Caco-2 (cell line): ENCODE results near the gene KCNC1. TPM values are rescaled to one million over a fixed set of nuclear protein-coding genes. Genes with fewer than 3 reads are reported as not detected.
A peak's percentile ranks its signal among the peaks of the same experiment; 100 is the strongest.

Experiments
- BruUV-seq: library from RNA; stranded (reverse); fragments of 400-500 nt; replicated peaks from 2 replicates; lab custom pipeline; 2021; lab: Mats Ljungman, UMichigan
- CTCF ChIA-PET: fragments of 300-600 bp; sonication (Branson Sonifier 250); formaldehyde crosslinking; loops from one replicate; lab custom pipeline; 2022; ENCODE audit warnings: antibody characterized with exemption; lab: Charles Lee
- POLR2A ChIA-PET: fragments of 300-600 bp; sonication (Branson Sonifier 250); formaldehyde crosslinking; loops from one replicate; lab custom pipeline; 2022; ENCODE audit warnings: antibody characterized with exemption; lab: Charles Lee
- DNase-seq, 2 experiments: peaks; one replicate each; pipeline versions ENCODE4 v3.0.0 to v3.0.0-alpha.2; 2020 to 2022
- H3K27me3 ChIP-seq: replicated peaks from 2 replicates; pipeline ENCODE4 v1.6.0; 2011; ENCODE audit warnings: low read length; ENCODE audit not compliant: control insufficient read depth, insufficient read depth
- H3K36me3 ChIP-seq: 2 replicates; pipeline ENCODE4 v1.5.1; 2011; ENCODE audit warnings: low read length; ENCODE audit not compliant: control insufficient read depth, insufficient read depth
- H3K4me1 ChIP-seq: fragments of 250-450 bp; sonication (Bioruptor Pico); 2 replicates; pipeline ENCODE4 v1.5.1; 2020; ENCODE audit warnings: mild to moderate bottlenecking
- H3K4me3 ChIP-seq: 2 replicates; pipeline ENCODE4 v1.5.1; 2011; ENCODE audit warnings: low read depth, mild to moderate bottlenecking, control low read depth, low read length
- H3K9me3 ChIP-seq: fragments of 250-450 bp; sonication (Bioruptor Pico); 2 replicates; pipeline ENCODE4 v1.5.1; 2020; ENCODE audit warnings: mild to moderate bottlenecking, moderate library complexity
- H3K27ac Mint-ChIP-seq: one replicate; pipeline ENCODE4 v1.8.0; 2022; ENCODE audit warnings: mixed read lengths; ENCODE audit not compliant: unreplicated experiment
- H3K27me3 Mint-ChIP-seq: one replicate; pipeline ENCODE4 v1.8.0; 2022; ENCODE audit warnings: mixed read lengths; ENCODE audit not compliant: insufficient read depth, unreplicated experiment
- H3K36me3 Mint-ChIP-seq: one replicate; pipeline ENCODE4 v1.8.0; 2022; ENCODE audit warnings: mild to moderate bottlenecking, mixed read lengths; ENCODE audit not compliant: insufficient read depth, unreplicated experiment
- H3K4me1 Mint-ChIP-seq: one replicate; pipeline ENCODE4 v1.8.0; 2022; ENCODE audit warnings: low read depth, mixed read lengths; ENCODE audit not compliant: unreplicated experiment
- H3K4me3 Mint-ChIP-seq: one replicate; pipeline ENCODE4 v1.8.0; 2022; ENCODE audit warnings: mild to moderate bottlenecking, moderate library complexity, mixed read lengths; ENCODE audit not compliant: unreplicated experiment
- H3K9me3 Mint-ChIP-seq: one replicate; pipeline ENCODE4 v1.8.0; 2022; ENCODE audit warnings: mixed read lengths; ENCODE audit not compliant: unreplicated experiment
- intact Hi-C: fragments of 100-400 bp; cut with micrococcal nuclease; formaldehyde crosslinking; loops from one replicate; pipeline ENCODE4 v1.10.0; 2022; ENCODE audit not compliant: unreplicated experiment
- total RNA-seq: library from RNA; stranded (reverse); gene quantifications from 2 replicates; pipeline ENCODE4 v1.2.3, GENCODE V29; 2022
- TF ChIP-seq, protein P1 (sequence below), 2 experiments: fragments of 200-600 bp in 1 of 2; IDR thresholded peaks; 1 replicate in 1 of 2; 2 replicates in 1 of 2; pipeline versions ENCODE4 v1.5.1 to v1.8.0; 2011 to 2022; ENCODE audit warnings: antibody characterized with exemption in 1 of 2, control low read depth in 1 of 2, inconsistent platforms in 1 of 2, low read depth in 1 of 2, low read length in 1 of 2, mild to moderate bottlenecking in 1 of 2, moderate library complexity in 1 of 2; ENCODE audit not compliant: insufficient read depth in 1 of 2, severe bottlenecking in 1 of 2, unreplicated experiment in 1 of 2

The KCNC1 gene
- total RNA-seq, 1 experiment from 2014 or later: 0.07 TPM

DNA sequence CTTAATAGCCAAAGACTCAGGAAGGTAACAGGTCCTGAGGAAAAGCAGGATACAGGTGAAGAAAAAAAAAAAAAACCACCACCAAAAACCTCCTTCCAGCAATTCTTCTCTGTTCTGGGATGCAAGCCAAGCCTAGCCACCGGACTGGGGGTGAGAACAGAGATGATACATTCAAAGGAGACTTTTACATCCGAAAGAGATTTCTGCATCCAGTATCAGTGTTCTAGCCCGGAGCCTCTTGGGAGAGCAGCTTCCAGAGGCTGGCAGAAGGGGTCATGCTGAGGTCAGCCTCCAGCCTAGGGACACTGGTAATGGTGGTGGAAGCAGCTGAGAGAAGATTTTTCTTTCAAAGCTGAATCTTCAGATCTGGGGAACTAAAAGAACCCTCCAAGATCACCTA lies 76.2 kb downstream of the KCNC1 start:
- Histone ChIP-seq H3K9me3 (no peaks in the 10 kb centered on the region), H3K4me3 (no peak overlapping the region), H3K36me3 (no peaks in the 10 kb centered on the region), H3K4me1 (peaks cover 8% of the 10 kb centered on the region), H3K27me3 (no peaks in the 10 kb centered on the region)
- ChIA-PET CTCF (no interaction called here), POLR2A (no interaction called here)
- DNase-seq: no peak
- BruUV-seq: no TSS peak
- Mint-ChIP-seq H3K36me3 (no peaks in the 10 kb centered on the region), H3K27ac (no peak overlapping the region), H3K4me3 (no peak overlapping the region), H3K4me1 (peaks cover 13% of the 10 kb centered on the region), H3K9me3 (no peaks in the 10 kb centered on the region), H3K27me3 (no peaks in the 10 kb centered on the region)
- intact Hi-C loops: no loop called here
- TF ChIP-seq, protein P1, sequence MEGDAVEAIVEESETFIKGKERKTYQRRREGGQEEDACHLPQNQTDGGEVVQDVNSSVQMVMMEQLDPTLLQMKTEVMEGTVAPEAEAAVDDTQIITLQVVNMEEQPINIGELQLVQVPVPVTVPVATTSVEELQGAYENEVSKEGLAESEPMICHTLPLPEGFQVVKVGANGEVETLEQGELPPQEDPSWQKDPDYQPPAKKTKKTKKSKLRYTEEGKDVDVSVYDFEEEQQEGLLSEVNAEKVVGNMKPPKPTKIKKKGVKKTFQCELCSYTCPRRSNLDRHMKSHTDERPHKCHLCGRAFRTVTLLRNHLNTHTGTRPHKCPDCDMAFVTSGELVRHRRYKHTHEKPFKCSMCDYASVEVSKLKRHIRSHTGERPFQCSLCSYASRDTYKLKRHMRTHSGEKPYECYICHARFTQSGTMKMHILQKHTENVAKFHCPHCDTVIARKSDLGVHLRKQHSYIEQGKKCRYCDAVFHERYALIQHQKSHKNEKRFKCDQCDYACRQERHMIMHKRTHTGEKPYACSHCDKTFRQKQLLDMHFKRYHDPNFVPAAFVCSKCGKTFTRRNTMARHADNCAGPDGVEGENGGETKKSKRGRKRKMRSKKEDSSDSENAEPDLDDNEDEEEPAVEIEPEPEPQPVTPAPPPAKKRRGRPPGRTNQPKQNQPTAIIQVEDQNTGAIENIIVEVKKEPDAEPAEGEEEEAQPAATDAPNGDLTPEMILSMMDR (IDR thresholded peaks at IDR 0.05; ENCODE audit: insufficient read depth in 1 of 2, low read depth in 1 of 2, low read length in 1 of 2, severe bottlenecking in 1 of 2, unreplicated experiment in 1 of 2): no peak

DNA sequence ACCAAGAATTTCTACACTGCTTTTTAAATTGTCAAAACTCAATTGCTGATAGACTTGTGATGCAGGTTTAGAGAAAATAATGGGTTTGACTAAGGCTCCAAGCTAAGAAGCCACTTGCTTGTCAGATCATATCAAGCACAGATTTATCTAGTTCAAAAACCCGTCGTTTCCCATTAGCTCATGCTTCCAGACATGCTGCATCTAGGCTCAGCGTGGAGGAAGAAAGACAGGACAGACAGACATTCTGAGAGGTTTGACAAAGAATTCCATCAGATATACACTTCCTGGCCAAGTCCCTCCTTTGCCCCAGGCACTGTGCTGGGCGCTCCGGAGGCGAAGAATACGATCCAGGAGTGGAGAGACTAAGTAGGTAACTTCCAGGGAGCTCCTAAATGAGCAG lies 76.8 kb downstream of the KCNC1 start:
- no peak for DNase-seq
- TF ChIP-seq, protein P1 (IDR thresholded peaks at IDR 0.05; ENCODE audit: insufficient read depth in 1 of 2, low read depth in 1 of 2, low read length in 1 of 2, severe bottlenecking in 1 of 2, unreplicated experiment in 1 of 2): no peak

DNA sequence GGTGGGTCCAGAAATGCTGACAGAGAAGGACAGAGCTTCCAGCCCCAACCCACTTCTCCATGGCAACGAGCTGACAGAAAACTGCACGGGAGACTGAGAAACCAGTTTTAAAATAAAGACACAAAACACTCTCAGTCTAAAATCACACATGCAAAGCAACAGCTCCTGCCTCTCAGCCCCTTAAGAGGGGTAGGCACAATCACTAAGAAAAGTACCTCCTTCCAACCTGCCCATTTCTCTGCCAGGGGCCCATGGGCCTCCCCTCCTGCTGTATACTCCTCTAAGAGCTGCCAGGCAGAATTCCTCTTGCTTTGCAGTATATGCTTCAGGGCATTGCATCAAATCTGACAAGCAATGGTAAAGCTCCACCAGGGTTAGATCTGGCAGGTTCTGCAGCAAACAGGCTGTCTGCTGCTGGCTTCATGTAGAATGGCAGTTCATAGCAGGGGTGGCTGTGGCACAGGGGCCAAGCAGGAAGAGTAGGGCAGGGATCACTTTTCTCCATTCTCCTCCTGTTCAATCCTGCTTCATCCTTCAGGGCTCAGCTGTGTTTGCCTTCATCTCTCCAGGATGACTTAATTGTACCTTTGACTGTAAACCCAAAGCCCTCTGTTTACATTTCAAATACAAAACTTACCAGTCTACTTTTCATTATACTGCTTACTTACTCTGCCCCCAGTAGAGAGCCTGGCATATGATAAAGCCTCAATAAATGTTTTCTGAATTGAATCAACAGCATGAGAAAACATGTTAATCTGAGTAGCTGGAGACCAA lies 77.7 kb downstream of the KCNC1 start:
- no peak overlapping the region for H3K27ac Mint-ChIP-seq
- peak in 1 of 2 experiments; percentile 4 for DNase-seq

More for the DNA sequence above, 76.8 kb downstream of the KCNC1 start:
- Mint-ChIP-seq H3K4me3 (no peak overlapping the region), H3K36me3 (no peaks in the 10 kb centered on the region), H3K27me3 (no peaks in the 10 kb centered on the region), H3K27ac (no peak overlapping the region), H3K9me3 (no peaks in the 10 kb centered on the region), H3K4me1 (peaks cover 13% of the 10 kb centered on the region)
- ChIA-PET CTCF (no interaction called here), POLR2A (no interaction called here)
- Histone ChIP-seq H3K9me3 (no peaks in the 10 kb centered on the region), H3K4me3 (no peak overlapping the region), H3K27me3 (no peaks in the 10 kb centered on the region), H3K4me1 (peaks cover 8% of the 10 kb centered on the region), H3K36me3 (no peaks in the 10 kb centered on the region)
- BruUV-seq: no TSS peak
- intact Hi-C loops: no loop called here

More for the DNA sequence above, 77.7 kb downstream of the KCNC1 start:
- no peaks in the 10 kb centered on the region for H3K27me3 Mint-ChIP-seq
- no peaks in the 10 kb centered on the region for H3K27me3 ChIP-seq
- H3K4me1 ChIP-seq: peaks cover 8% of the 10 kb centered on the region
- peaks cover 13% of the 10 kb centered on the region for H3K4me1 Mint-ChIP-seq
- H3K36me3 Mint-ChIP-seq: no peaks in the 10 kb centered on the region
- H3K9me3 Mint-ChIP-seq: no peaks in the 10 kb centered on the region
- BruUV-seq: no TSS peak
- no peaks in the 10 kb centered on the region for H3K9me3 ChIP-seq
- no peak overlapping the region for H3K4me3 Mint-ChIP-seq
- ChIA-PET POLR2A (no interaction called here), CTCF (interaction anchor here (0.7 to 1.2 kb wide), 2 partner anchors 51 to 213 kb away, joined by 3 read pairs; no protein-coding TSS in a partner anchor)
- intact Hi-C loops: no loop called here
- H3K36me3 ChIP-seq: no peaks in the 10 kb centered on the region
- TF ChIP-seq, protein P1 (IDR thresholded peaks at IDR 0.05; ENCODE audit: insufficient read depth in 1 of 2, low read depth in 1 of 2, low read length in 1 of 2, severe bottlenecking in 1 of 2, unreplicated experiment in 1 of 2): no peak
- no peak overlapping the region for H3K4me3 ChIP-seq
